H1 (cell line): ENCODE results near the gene CD164. TPM values are rescaled to one million over a fixed set of nuclear protein-coding genes. Genes with fewer than 3 reads are reported as not detected.

ENCODE experiments used
- CTCF ChIA-PET: fragments of 300-600 bp; sonication (Branson Sonifier 250); formaldehyde crosslinking; loops from one replicate; lab custom pipeline; 2021; ENCODE audit not compliant: partially characterized antibody; lab: Charles Lee
- POLR2A ChIA-PET: fragments of 300-600 bp; sonication (Branson Sonifier 250); formaldehyde crosslinking; loops from one replicate; lab custom pipeline; 2021; ENCODE audit warnings: inconsistent platforms; ENCODE audit not compliant: partially characterized antibody; lab: Charles Lee
- DNase-seq, 2 experiments: peaks; one replicate each; pipeline versions ENCODE4 v3.0.0 to v3.0.0-alpha.2; 2010 to 2022; ENCODE audit warnings: low spot score in 2 of 2, low read depth in 1 of 2, mixed read lengths in 1 of 2
- FAIRE-seq: peaks from 2 replicates; lab custom pipeline; 2011; peaks lifted over from hg19 to GRCh38; lab: Jason Lieb, UNC
- H2AFZ ChIP-seq: 2 replicates; pipeline ENCODE4 v1.8.1; 2012; ENCODE audit warnings: low read length, inconsistent platforms
- H2AK5ac ChIP-seq: 2 replicates; pipeline ENCODE4 v1.6.1; 2013; ENCODE audit warnings: low read depth, low read length
- H2BK120ac ChIP-seq: replicated peaks from 2 replicates; pipeline ENCODE3; 2013; ENCODE audit warnings: low read depth, low read length, inconsistent platforms
- H2BK12ac ChIP-seq: 2 replicates; pipeline ENCODE4 v1.6.1; 2013; ENCODE audit warnings: low read depth, low read length
- H2BK15ac ChIP-seq: 2 replicates; pipeline ENCODE4 v1.6.1; 2013; ENCODE audit warnings: low read length
- H2BK20ac ChIP-seq: 2 replicates; pipeline ENCODE4 v1.6.1; 2013; ENCODE audit warnings: low read length
- H2BK5ac ChIP-seq: 2 replicates; pipeline ENCODE4 v1.6.1; 2013; ENCODE audit warnings: low read depth, low read length
- H3K14ac ChIP-seq: 2 replicates; pipeline ENCODE4 v1.6.1; 2013; ENCODE audit warnings: inconsistent platforms; ENCODE audit not compliant: insufficient read length
- H3K18ac ChIP-seq: 2 replicates; pipeline ENCODE4 v1.6.1; 2013; ENCODE audit warnings: low read length; ENCODE audit errors: extremely low read depth
- H3K23ac ChIP-seq: 2 replicates; pipeline ENCODE4 v1.6.1; 2013; ENCODE audit warnings: inconsistent platforms; ENCODE audit not compliant: insufficient read length
- H3K23me2 ChIP-seq: 2 replicates; pipeline ENCODE4 v1.6.1; 2013; ENCODE audit warnings: low read depth, low read length
- H3K27ac ChIP-seq: 2 replicates; pipeline ENCODE4 v1.6.1; 2011; ENCODE audit warnings: low read depth, low read length, inconsistent platforms
- H3K27me3 ChIP-seq, 4 experiments: replicated peaks in 1 of 4; 1 replicate in 1 of 4; 2 replicates in 3 of 4; pipeline versions ENCODE4 v1.6.1 to v1.8.1; 2011 to 2013; ENCODE audit warnings: low read length in 3 of 4, mild to moderate bottlenecking in 3 of 4, inconsistent platforms in 2 of 4, mixed read lengths in 2 of 4, moderate library complexity in 1 of 4; ENCODE audit not compliant: control insufficient read depth in 3 of 4, insufficient read depth in 3 of 4; ENCODE audit errors: extremely low read depth in 1 of 4
- H3K36me3 ChIP-seq, 4 experiments: 2 replicates each; pipeline versions ENCODE4 v1.6.1 to v1.8.1; 2011 to 2013; ENCODE audit warnings: mild to moderate bottlenecking in 4 of 4, low read length in 3 of 4, moderate library complexity in 2 of 4, control low read depth in 1 of 4, inconsistent platforms in 1 of 4; ENCODE audit not compliant: insufficient read depth in 4 of 4, control insufficient read depth in 2 of 4
- H3K4ac ChIP-seq: replicated peaks from 2 replicates; pipeline ENCODE3; 2013; ENCODE audit warnings: low read length, low read depth, mixed read lengths, inconsistent platforms; ENCODE audit not compliant: insufficient read length
- H3K4me1 ChIP-seq, 4 experiments: replicated peaks in 1 of 4; 1 replicate in 1 of 4; 2 replicates in 3 of 4; pipeline versions ENCODE4 v1.6.1 to v1.8.1; 2011 to 2013; ENCODE audit warnings: low read length in 3 of 4, inconsistent platforms in 2 of 4, mixed read lengths in 1 of 4; ENCODE audit not compliant: insufficient read depth in 4 of 4, control insufficient read depth in 3 of 4
- H3K4me2 ChIP-seq, 2 experiments: 2 replicates each; pipeline versions ENCODE4 v1.6.1 to v1.8.1; 2011 to 2013; ENCODE audit warnings: low read depth in 2 of 2, low read length in 2 of 2, control low read depth in 1 of 2, inconsistent platforms in 1 of 2, mild to moderate bottlenecking in 1 of 2; ENCODE audit not compliant: insufficient read depth in 1 of 2
- H3K4me3 ChIP-seq, 4 experiments: fragments of 200-600, 300-600 bp in 1 of 4; sonication (generic), shearing (Covaris generic), sonication (Bioruptor Twin) in 1 of 4; 2 replicates each; pipeline versions ENCODE4 v1.5.1 to v1.8.1; 2011 to 2016; ENCODE audit warnings: low read length in 4 of 4, low read depth in 3 of 4, control low read depth in 2 of 4, inconsistent platforms in 2 of 4, mild to moderate bottlenecking in 2 of 4, mixed read lengths in 1 of 4, moderate library complexity in 1 of 4; ENCODE audit not compliant: insufficient read depth in 2 of 4; ENCODE audit errors: extremely low read depth in 1 of 4
- H3K56ac ChIP-seq: replicated peaks from 2 replicates; pipeline ENCODE3; 2013; ENCODE audit warnings: low read depth, mild to moderate bottlenecking, mixed read lengths, low read length, inconsistent platforms; ENCODE audit not compliant: insufficient read length
- H3K79me1 ChIP-seq: 2 replicates; pipeline ENCODE4 v1.6.1; 2013; ENCODE audit warnings: low read depth, low read length, control low read depth
- H3K79me2 ChIP-seq, 2 experiments: 2 replicates each; pipeline versions ENCODE4 v1.6.1 to v1.8.1; 2012 to 2013; ENCODE audit warnings: low read length in 2 of 2, mild to moderate bottlenecking in 2 of 2, inconsistent platforms in 1 of 2; ENCODE audit not compliant: insufficient read depth in 2 of 2, control insufficient read depth in 1 of 2
- H3K9ac ChIP-seq, 4 experiments: replicated peaks in 1 of 4; 1 replicate in 1 of 4; 2 replicates in 3 of 4; pipeline versions ENCODE4 v1.6.1 to v1.8.1; 2011 to 2013; ENCODE audit warnings: low read depth in 3 of 4, low read length in 3 of 4, control low read depth in 2 of 4, mild to moderate bottlenecking in 2 of 4, moderate library complexity in 2 of 4, inconsistent platforms in 1 of 4; ENCODE audit errors: extremely low read depth in 1 of 4
- H3K9me3 ChIP-seq, 2 experiments: 2 replicates each; pipeline versions ENCODE4 v1.6.1 to v1.8.1; 2012 to 2013; ENCODE audit warnings: mild to moderate bottlenecking in 2 of 2, moderate library complexity in 2 of 2, control low read depth in 1 of 2, inconsistent platforms in 1 of 2, low read depth in 1 of 2, low read length in 1 of 2, mixed read lengths in 1 of 2; ENCODE audit not compliant: insufficient read depth in 2 of 2
- H4K20me1 ChIP-seq, 2 experiments: replicated peaks in 1 of 2; 2 replicates each; pipeline versions ENCODE3 to v1.8.1; 2011 to 2013; ENCODE audit warnings: inconsistent platforms in 2 of 2, low read length in 2 of 2, mild to moderate bottlenecking in 1 of 2; ENCODE audit not compliant: insufficient read depth in 2 of 2, control insufficient read depth in 1 of 2
- H4K5ac ChIP-seq: 2 replicates; pipeline ENCODE4 v1.6.1; 2013; ENCODE audit warnings: low read length, low read depth, mixed read lengths, inconsistent platforms; ENCODE audit not compliant: insufficient read length
- H4K8ac ChIP-seq: 2 replicates; pipeline ENCODE4 v1.8.0; 2013; ENCODE audit warnings: mild to moderate bottlenecking, moderate library complexity, low read length, inconsistent platforms; ENCODE audit not compliant: insufficient read depth; ENCODE audit errors: extremely low read depth
- H4K91ac ChIP-seq: replicated peaks from 2 replicates; pipeline ENCODE3; 2013; ENCODE audit warnings: low read length, mixed read lengths, inconsistent platforms; ENCODE audit not compliant: insufficient read length
- BCL11A ChIP-seq, 2 experiments: IDR thresholded peaks; one replicate each; pipeline ENCODE4 v1.6.1; 2011; ENCODE audit warnings: low read depth in 2 of 2, low read length in 2 of 2, mild to moderate bottlenecking in 2 of 2
- CBX5 ChIP-seq: fragments of 300-800, 300-1000 bp; sonication (generic); IDR thresholded peaks from 2 replicates; pipeline ENCODE4 v1.7.1; 2016; ENCODE audit warnings: antibody characterized with exemption, low read length, low read depth
- EP300 ChIP-seq, 2 experiments: IDR thresholded peaks; 1 replicate in 1 of 2; 2 replicates in 1 of 2; pipeline ENCODE4 v1.6.1; 2011 to 2012; ENCODE audit warnings: low read depth in 2 of 2, low read length in 2 of 2, mild to moderate bottlenecking in 2 of 2, borderline replicate concordance in 1 of 2, inconsistent platforms in 1 of 2, moderate library complexity in 1 of 2
- KDM5A ChIP-seq: fragments of 200-600 bp; IDR thresholded peaks from 2 replicates; pipeline ENCODE4 v1.7.1; 2012; ENCODE audit warnings: mild to moderate bottlenecking, low read length, inconsistent platforms, mixed read lengths
- WGBS, 2 experiments: shearing (Covaris generic) in 1 of 2; methylation state at CpG; one replicate each; pipeline versions ENCODE4 v1.1.6 to v1.1.7; 2013 to 2015; ENCODE audit warnings: low lambda C conversion rate in 2 of 2, mixed read lengths in 2 of 2, inconsistent platforms in 1 of 2, low coverage in 1 of 2, missing lambda C conversion rate in 1 of 2; ENCODE audit not compliant: insufficient replicate concordance in 2 of 2, insufficient coverage in 1 of 2, insufficient read length in 1 of 2; ENCODE audit errors: extremely low coverage in 1 of 2, missing lambda C conversion rate in 1 of 2; 5-methylcytosine and 5-hydroxymethylcytosine counted together
- polyA plus RNA-seq, 7 experiments: library from polyadenylated mRNA; depleted of rRNA in 3 of 7; stranded (reverse) in 5 of 7; unstranded in 2 of 7; fragments of >200 nt in 5 of 7; fragments of 200-250 nt in 2 of 7; gene quantifications; 1 replicate in 5 of 7; 2 replicates in 1 of 7; 4 replicates in 1 of 7; pipeline versions ENCODE4 v1.2.1 to v1.2.3, GENCODE V29; 2011 to 2013; ENCODE audit warnings: missing spikeins in 2 of 7, mixed read lengths in 2 of 7
- total RNA-seq: library from RNA; stranded (reverse); fragmentation: NEBNext Ultra II Directional; extraction: Animal tissue kit (Norgen Biotek cat#: 25700); gene quantifications from 2 replicates; pipeline ENCODE4 v1.2.1, GENCODE V29; 2021
- TF ChIP-seq, protein P1 (sequence below): IDR thresholded peaks from 2 replicates; pipeline ENCODE4 v1.6.1; 2012; ENCODE audit warnings: low read length, inconsistent platforms

CD164 gene
- total and polyA plus RNA-seq, 2 of the 8 experiments (the other 6 are each of a cell fraction or from before 2014, with no cell fraction given) = 69.3 to 94.3 TPM

DNA sequence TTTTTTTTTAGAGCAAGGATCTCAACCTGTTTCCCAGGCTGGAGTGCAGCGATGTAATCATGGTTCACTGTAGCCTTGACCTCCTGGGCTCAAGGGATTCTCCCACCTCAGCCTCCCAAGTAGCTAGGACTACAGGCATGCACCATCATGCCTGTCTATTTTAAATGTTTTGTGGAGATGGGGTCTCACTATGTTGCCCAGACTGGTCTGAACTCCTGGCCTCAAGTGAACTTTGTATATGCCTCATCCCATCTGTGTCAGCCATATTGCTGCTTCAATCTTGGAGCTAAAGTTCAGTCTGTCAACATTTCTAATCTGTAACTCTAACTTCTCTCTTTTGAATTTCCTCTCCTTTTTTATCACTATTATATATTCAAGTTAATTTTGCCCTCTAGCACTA is 54.3 kb downstream of the CD164 start:
- WGBS, 2 experiments = 86% methylated on average over 1 of the region's 1 CpG; no CpG with 5 or more reads in 1 of the 2 experiments
- no peak overlapping the region for H3K4me3 ChIP-seq
- H3K56ac ChIP-seq = no peak overlapping the region
- H4K8ac ChIP-seq = no peak overlapping the region
- H2AFZ ChIP-seq = no peak overlapping the region
- no peaks in the 10 kb centered on the region for H3K79me2 ChIP-seq
- TF ChIP-seq, protein P1, sequence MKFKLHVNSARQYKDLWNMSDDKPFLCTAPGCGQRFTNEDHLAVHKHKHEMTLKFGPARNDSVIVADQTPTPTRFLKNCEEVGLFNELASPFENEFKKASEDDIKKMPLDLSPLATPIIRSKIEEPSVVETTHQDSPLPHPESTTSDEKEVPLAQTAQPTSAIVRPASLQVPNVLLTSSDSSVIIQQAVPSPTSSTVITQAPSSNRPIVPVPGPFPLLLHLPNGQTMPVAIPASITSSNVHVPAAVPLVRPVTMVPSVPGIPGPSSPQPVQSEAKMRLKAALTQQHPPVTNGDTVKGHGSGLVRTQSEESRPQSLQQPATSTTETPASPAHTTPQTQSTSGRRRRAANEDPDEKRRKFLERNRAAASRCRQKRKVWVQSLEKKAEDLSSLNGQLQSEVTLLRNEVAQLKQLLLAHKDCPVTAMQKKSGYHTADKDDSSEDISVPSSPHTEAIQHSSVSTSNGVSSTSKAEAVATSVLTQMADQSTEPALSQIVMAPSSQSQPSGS = no peak
- TF ChIP-seq EP300 (IDR thresholded peaks at IDR 0.05; ENCODE audit: borderline replicate concordance in 1 of 2, low read depth in 2 of 2, low read length in 2 of 2) = no peak
- no peak for TF ChIP-seq CBX5
- no peak for TF ChIP-seq KDM5A
- TF ChIP-seq BCL11A (IDR thresholded peaks at IDR 0.05; ENCODE audit: low read depth in 2 of 2, low read length in 2 of 2) = no peak
- H3K9ac ChIP-seq = no peak overlapping the region
- ChIA-PET CTCF (no interaction called here), POLR2A (interaction anchor here (0.6 kb wide), 2 partner anchors 12 to 33 kb away, joined by 3 to 5 read pairs; no protein-coding TSS in a partner anchor)
- H3K4ac ChIP-seq = no peak overlapping the region
- H3K27ac ChIP-seq = no peak overlapping the region
- no peak overlapping the region for H2BK120ac ChIP-seq
- no peaks in the 10 kb centered on the region for H3K36me3 ChIP-seq
- H2BK12ac ChIP-seq = no peak overlapping the region
- no peak overlapping the region for H3K18ac ChIP-seq
- no peak overlapping the region for H2BK20ac ChIP-seq
- H3K27me3 ChIP-seq = no peaks in the 10 kb centered on the region
- no peak overlapping the region for H3K14ac ChIP-seq
- H2BK5ac ChIP-seq = no peak overlapping the region
- H3K4me1 ChIP-seq = no peaks in the 10 kb centered on the region; a peak in 3 of 7 replicates
- no peaks in the 10 kb centered on the region for H3K23me2 ChIP-seq
- H2AK5ac ChIP-seq = no peak overlapping the region
- DNase-seq = no peak
- FAIRE-seq = no peak
- H3K79me1 ChIP-seq = no peaks in the 10 kb centered on the region
- H4K20me1 ChIP-seq = no peaks in the 10 kb centered on the region
- no peak overlapping the region for H4K5ac ChIP-seq
- H4K91ac ChIP-seq = no peak overlapping the region
- no peak overlapping the region for H3K23ac ChIP-seq
- H3K4me2 ChIP-seq = no peak overlapping the region
- H2BK15ac ChIP-seq = no peak overlapping the region
- no peaks in the 10 kb centered on the region for H3K9me3 ChIP-seq
